Spleen (tissue), 11 donors: ENCODE measurements around the gene DACH1. TPM values are rescaled to one million over a fixed set of nuclear protein-coding genes. Genes with fewer than 3 reads are reported as not detected.
A peak's percentile ranks its signal among the peaks of the same experiment; 100 is the strongest.

ENCODE experiments used
- DNase-seq: peaks from one replicate; pipeline ENCODE4 v3.0.0-alpha.2; 2020
- H3K27ac ChIP-seq, 8 donors: fragments of 200-600 bp; sonication (generic) in 7 of 8; 1 replicate in 4 of 8; 2 replicates in 4 of 8; pipeline versions ENCODE4 v1.5.0 to v1.8.0; 2016 to 2021; ENCODE audit warnings: inconsistent platforms in 4 of 8, mild to moderate bottlenecking in 4 of 8, moderate library complexity in 1 of 8
- H3K27me3 ChIP-seq, 7 donors: fragments of 200-600 bp; sonication (generic) in 6 of 7; replicated peaks in 1 of 7; 1 replicate in 4 of 7; 2 replicates in 3 of 7; pipeline versions ENCODE4 v1.5.0 to v1.8.0; 2016 to 2021; ENCODE audit warnings: inconsistent platforms in 3 of 7, mild to moderate bottlenecking in 1 of 7
- H3K36me3 ChIP-seq, 6 donors: fragments of 200-600 bp; sonication (generic) in 5 of 6; 1 replicate in 4 of 6; 2 replicates in 2 of 6; pipeline versions ENCODE4 v1.5.0 to v1.8.0; 2016 to 2021; ENCODE audit warnings: inconsistent platforms in 2 of 6
- H3K4me1 ChIP-seq, 6 donors: fragments of 200-600 bp; sonication (generic) in 5 of 6; 1 replicate in 3 of 6; 2 replicates in 3 of 6; pipeline versions ENCODE4 v1.5.0 to v1.8.0; 2016 to 2021; ENCODE audit warnings: inconsistent platforms in 3 of 6
- H3K4me3 ChIP-seq, 8 donors: fragments of 200-600 bp; sonication (generic) in 7 of 8; 1 replicate in 4 of 8; 2 replicates in 4 of 8; pipeline versions ENCODE4 v1.5.0 to v1.8.0; 2016 to 2021; ENCODE audit warnings: inconsistent platforms in 4 of 8, mild to moderate bottlenecking in 4 of 8, moderate library complexity in 2 of 8
- H3K9me3 ChIP-seq, 8 donors: fragments of 200-600 bp; sonication (generic) in 7 of 8; 1 replicate in 4 of 8; 2 replicates in 4 of 8; pipeline versions ENCODE4 v1.5.0 to v1.8.0; 2016 to 2021; ENCODE audit warnings: inconsistent platforms in 4 of 8
- CTCF ChIP-seq, 11 experiments: fragments of 200-600 bp in 7 of 11; fragments of 450-650 bp in 4 of 11; sonication (generic) in 4 of 11; IDR thresholded peaks in 8 of 11; conservative IDR thresholded peaks in 3 of 11; 1 replicate in 7 of 11; 2 replicates in 4 of 11; pipeline versions ENCODE4 v1.4.0 to v1.8.0; 2016 to 2021; ENCODE audit warnings: antibody characterized with exemption in 11 of 11, inconsistent platforms in 4 of 11, mild to moderate bottlenecking in 1 of 11
- POLR2A ChIP-seq, 3 donors: fragments of 450-650 bp; IDR thresholded peaks; one replicate each; pipeline ENCODE4 v1.5.1; 2017; ENCODE audit warnings: antibody characterized with exemption in 3 of 3, mild to moderate bottlenecking in 1 of 3
- POLR2AphosphoS5 ChIP-seq, 3 donors: sonication (generic); formaldehyde crosslinking; IDR thresholded peaks; one replicate each; pipeline ENCODE4 v1.5.1; 2017; ENCODE audit warnings: antibody characterized with exemption in 3 of 3
- WGBS, 5 donors: extraction: QIAGEN DNeasy Blood & Tissue Kit in 3 of 5; methylation state at CpG; one replicate each; pipeline versions ENCODE4 v1.1.5 to v1.1.7; 2013 to 2018; 5-methylcytosine and 5-hydroxymethylcytosine counted together
- intact Hi-C: fragments of 100-400 bp; cut with DNase I; formaldehyde crosslinking; loops from one replicate; pipeline ENCODE4 v1.15.0; 2023; ENCODE audit warnings: low total_unique reads
- polyA plus RNA-seq, 3 donors: library from polyadenylated mRNA; stranded (reverse); fragments of 200-250 nt; gene quantifications; one replicate each; pipeline ENCODE4 v1.2.1, GENCODE V29; 2013
- total RNA-seq, 7 donors: library from RNA; depleted of rRNA in 3 of 7; stranded (reverse); fragments of >200 nt in 3 of 7; fragmentation: NEBNext Ultra II Directional in 4 of 7; extraction: Animal tissue kit (Norgen Biotek cat#: 25700) in 4 of 7; gene quantifications; one replicate each; pipeline versions ENCODE4 v1.1.0 to v1.2.1, GENCODE V29; 2016 to 2021
- donor health status: healthy with polysubstance abuse.
- donor health status: DM: no; HTN: no; CAD: no; lungs with moderate emphysema.
- donor health status: DM: no; HTN: no; CAD: no.
- donor health status: Bipolar disorder and iron deficiency.
- donor health status: healthy.
- donor health status: DM: no; HTN: no; CAD: no.
- donor health status: DM: yes; HTN: yes; CAD: no.

The DACH1 gene
- total and polyA plus RNA-seq, 10 donors, result 0.80 to 18.9 (median 11.4) TPM

DNA sequence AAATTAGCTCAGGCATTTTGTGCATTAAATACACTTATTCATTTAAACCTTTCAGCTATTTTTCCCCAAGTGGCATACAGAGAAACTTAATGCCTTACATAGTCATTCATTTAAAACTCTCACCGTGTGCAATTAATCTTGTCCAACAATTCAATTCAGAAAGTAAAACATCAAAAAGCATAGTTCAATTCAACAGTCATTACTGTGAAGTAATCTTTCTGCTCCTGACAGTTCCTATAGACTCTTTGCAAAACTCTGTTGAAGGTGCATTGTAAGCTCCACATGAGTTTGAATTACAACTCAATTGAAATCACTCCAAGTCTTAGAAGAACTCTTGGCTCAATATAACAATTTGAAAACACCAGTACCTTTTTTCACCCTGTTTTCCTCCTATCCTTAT lies 228.3 kb downstream of the DACH1 start:
- no peaks in the 10 kb centered on the region for H3K27me3 ChIP-seq
- H3K9me3 ChIP-seq, result no peaks in the 10 kb centered on the region
- 74 to 91% (median 80%) methylated on average over 1 of the region's 1 CpG for WGBS, 5 donors
- TF ChIP-seq POLR2A (IDR thresholded peaks at IDR 0.05), result no peak
- TF ChIP-seq POLR2AphosphoS5 (IDR thresholded peaks at IDR 0.05), result no peak
- H3K36me3 ChIP-seq, result no peaks in the 10 kb centered on the region
- intact Hi-C loops, result no loop called here
- DNase-seq, result no peak
- no peak overlapping the region for H3K4me3 ChIP-seq
- no peak overlapping the region for H3K27ac ChIP-seq
- H3K4me1 ChIP-seq, result peaks cover 0 to 6% (median 0%) of the 10 kb centered on the region in 6 donors

- Histone ChIP-seq H3K4me3 (no peak overlapping the region), H3K36me3 (no peaks in the 10 kb centered on the region), H3K4me1 (peaks cover 0 to 6% (median 0%) of the 10 kb centered on the region in 6 donors), H3K27ac (peak overlapping the region in 1 of 8 donors; percentile 3), H3K27me3 (no peaks in the 10 kb centered on the region), H3K9me3 (no peaks in the 10 kb centered on the region)
- TF ChIP-seq CTCF (IDR thresholded peaks at IDR 0.05 in 8 of 11, conservative IDR thresholded peaks at IDR 0.05 in 3 of 11) (no peak), POLR2AphosphoS5 (IDR thresholded peaks at IDR 0.05) (no peak), POLR2A (IDR thresholded peaks at IDR 0.05) (no peak)
- intact Hi-C loops, result no loop called here
- WGBS, 5 donors, result 79 to 88% (median 84%) methylated on average over 2 of the region's 2 CpGs
- DNase-seq, result no peak
Observed at GRCh38 chr13:71634602-71635443, 232.2 kb downstream of the DACH1 start.

- Histone ChIP-seq H3K36me3 (no peaks in the 10 kb centered on the region), H3K4me1 (peaks cover 0 to 6% (median 0%) of the 10 kb centered on the region in 6 donors), H3K4me3 (no peak overlapping the region), H3K9me3 (no peaks in the 10 kb centered on the region), H3K27me3 (no peaks in the 10 kb centered on the region), H3K27ac (no peak overlapping the region)
- DNase-seq, result no peak
- WGBS, 5 donors, result 88 to 93% (median 92%) methylated on average over 7 of the region's 7 CpGs
- TF ChIP-seq POLR2A (IDR thresholded peaks at IDR 0.05) (no peak), CTCF (IDR thresholded peaks at IDR 0.05 in 8 of 11, conservative IDR thresholded peaks at IDR 0.05 in 3 of 11) (no peak), POLR2AphosphoS5 (IDR thresholded peaks at IDR 0.05) (no peak)
- intact Hi-C loops, result no loop called here
Observed at GRCh38 chr13:71634182-71634581, 232.8 kb downstream of the DACH1 start.

GRCh38 chr13:71632721-71633120 lies 234.3 kb downstream of the DACH1 start:
- H3K4me1 ChIP-seq, result peaks cover 0 to 6% (median 0%) of the 10 kb centered on the region in 6 donors
- 77 to 95% (median 84%) methylated on average over 1 of the region's 1 CpG for WGBS, 5 donors

More at GRCh38 chr13:71632721-71633120, 234.3 kb downstream of the DACH1 start:
- TF ChIP-seq POLR2AphosphoS5 (IDR thresholded peaks at IDR 0.05) (no peak), POLR2A (IDR thresholded peaks at IDR 0.05) (no peak), CTCF (IDR thresholded peaks at IDR 0.05 in 8 of 11, conservative IDR thresholded peaks at IDR 0.05 in 3 of 11) (no peak)
- H3K36me3 ChIP-seq, result no peaks in the 10 kb centered on the region
- DNase-seq, result no peak
- H3K27ac ChIP-seq, result peak overlapping the region in 1 of 8 donors; percentile 19
- H3K4me3 ChIP-seq, result no peak overlapping the region
- intact Hi-C loops, result no loop called here
- no peaks in the 10 kb centered on the region for H3K9me3 ChIP-seq
- H3K27me3 ChIP-seq, result no peaks in the 10 kb centered on the region
